Measurements from ENCODE around the gene PCBP3.

DNA sequence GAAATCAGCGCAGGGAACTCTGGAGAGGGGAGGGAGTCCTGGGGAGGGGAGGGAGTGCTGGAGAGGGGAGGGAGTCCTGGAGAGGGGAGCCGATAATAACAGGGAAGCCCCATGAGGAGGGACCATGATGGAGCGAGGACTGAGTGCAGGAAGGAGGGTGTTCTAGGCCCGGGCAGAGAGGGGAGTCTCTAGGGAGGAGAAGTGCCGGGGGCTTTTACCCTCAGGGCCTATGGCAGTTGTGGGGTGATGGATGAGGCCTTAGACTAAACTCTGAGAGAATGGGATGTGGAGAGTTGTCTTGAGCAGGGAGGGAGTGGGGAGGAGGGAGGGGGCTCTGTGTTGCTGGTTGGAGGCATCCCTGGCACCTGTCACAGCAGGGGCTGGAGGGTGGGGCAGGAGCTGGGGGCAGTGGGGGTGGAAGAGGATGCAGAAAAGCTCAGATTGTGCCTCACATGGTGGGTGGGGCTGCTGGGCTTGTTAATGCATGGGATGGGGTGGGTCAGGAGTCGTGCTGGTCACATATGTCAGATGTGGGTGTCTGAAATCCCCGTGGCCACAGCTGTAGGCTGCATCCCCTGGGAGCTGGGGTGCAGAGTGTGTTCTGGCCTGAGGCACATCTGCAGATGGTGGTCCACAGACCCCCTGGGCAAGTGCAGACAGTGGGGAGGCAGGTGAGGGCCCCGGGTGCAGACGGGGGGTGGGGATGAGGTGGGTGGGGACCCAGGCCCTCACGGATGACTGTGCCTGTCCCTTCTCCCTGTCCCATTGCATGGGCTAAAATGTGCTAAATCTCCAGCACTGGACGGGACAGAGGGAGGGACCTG is 249.6 kb downstream of the PCBP3 start:
- TF ChIP-seq POLR2AphosphoS5 (IDR thresholded peaks at IDR 0.05; ENCODE audit: low read depth) (no peak), GABPA (IDR thresholded peaks at IDR 0.05; ENCODE audit: low read depth) (no peak), SPI1 (IDR thresholded peaks at IDR 0.05; ENCODE audit: borderline replicate concordance, low read depth) (no peak)
- TF ChIP-seq, protein P1, sequence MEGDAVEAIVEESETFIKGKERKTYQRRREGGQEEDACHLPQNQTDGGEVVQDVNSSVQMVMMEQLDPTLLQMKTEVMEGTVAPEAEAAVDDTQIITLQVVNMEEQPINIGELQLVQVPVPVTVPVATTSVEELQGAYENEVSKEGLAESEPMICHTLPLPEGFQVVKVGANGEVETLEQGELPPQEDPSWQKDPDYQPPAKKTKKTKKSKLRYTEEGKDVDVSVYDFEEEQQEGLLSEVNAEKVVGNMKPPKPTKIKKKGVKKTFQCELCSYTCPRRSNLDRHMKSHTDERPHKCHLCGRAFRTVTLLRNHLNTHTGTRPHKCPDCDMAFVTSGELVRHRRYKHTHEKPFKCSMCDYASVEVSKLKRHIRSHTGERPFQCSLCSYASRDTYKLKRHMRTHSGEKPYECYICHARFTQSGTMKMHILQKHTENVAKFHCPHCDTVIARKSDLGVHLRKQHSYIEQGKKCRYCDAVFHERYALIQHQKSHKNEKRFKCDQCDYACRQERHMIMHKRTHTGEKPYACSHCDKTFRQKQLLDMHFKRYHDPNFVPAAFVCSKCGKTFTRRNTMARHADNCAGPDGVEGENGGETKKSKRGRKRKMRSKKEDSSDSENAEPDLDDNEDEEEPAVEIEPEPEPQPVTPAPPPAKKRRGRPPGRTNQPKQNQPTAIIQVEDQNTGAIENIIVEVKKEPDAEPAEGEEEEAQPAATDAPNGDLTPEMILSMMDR (IDR thresholded peaks at IDR 0.05; ENCODE audit: insufficient read depth, low read length): no peak
